Measurements from ENCODE around the gene RNLS.

DNA sequence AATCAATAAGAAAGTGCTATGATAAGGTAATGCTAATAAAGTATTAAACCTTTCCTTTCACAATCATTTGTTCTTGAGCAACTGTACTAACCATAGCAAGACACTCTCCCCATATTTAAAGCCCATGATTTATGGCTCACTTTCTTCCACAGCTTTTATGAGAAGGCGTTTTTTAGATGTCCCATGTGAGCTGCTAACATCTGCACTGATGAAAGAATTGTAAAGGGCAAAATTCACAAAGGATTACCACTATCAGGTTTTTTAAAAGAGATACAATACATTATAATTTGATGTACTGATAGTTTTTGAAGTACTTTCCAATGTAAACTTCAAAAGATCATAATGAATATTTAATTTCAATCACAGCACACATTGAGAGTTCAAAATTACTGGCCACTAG lies 75.7 kb downstream of the RNLS start:
- TF ChIP-seq, protein P1, sequence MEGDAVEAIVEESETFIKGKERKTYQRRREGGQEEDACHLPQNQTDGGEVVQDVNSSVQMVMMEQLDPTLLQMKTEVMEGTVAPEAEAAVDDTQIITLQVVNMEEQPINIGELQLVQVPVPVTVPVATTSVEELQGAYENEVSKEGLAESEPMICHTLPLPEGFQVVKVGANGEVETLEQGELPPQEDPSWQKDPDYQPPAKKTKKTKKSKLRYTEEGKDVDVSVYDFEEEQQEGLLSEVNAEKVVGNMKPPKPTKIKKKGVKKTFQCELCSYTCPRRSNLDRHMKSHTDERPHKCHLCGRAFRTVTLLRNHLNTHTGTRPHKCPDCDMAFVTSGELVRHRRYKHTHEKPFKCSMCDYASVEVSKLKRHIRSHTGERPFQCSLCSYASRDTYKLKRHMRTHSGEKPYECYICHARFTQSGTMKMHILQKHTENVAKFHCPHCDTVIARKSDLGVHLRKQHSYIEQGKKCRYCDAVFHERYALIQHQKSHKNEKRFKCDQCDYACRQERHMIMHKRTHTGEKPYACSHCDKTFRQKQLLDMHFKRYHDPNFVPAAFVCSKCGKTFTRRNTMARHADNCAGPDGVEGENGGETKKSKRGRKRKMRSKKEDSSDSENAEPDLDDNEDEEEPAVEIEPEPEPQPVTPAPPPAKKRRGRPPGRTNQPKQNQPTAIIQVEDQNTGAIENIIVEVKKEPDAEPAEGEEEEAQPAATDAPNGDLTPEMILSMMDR (IDR thresholded peaks at IDR 0.05; ENCODE audit: low read depth, low read length): no peak
- TF ChIP-seq POLR2A (IDR thresholded peaks at IDR 0.05; ENCODE audit: extremely low read depth, insufficient read length) (no peak), MYC (IDR thresholded peaks at IDR 0.05; ENCODE audit: low read depth, low read length) (no peak)
- TF ChIP-seq, protein P2, sequence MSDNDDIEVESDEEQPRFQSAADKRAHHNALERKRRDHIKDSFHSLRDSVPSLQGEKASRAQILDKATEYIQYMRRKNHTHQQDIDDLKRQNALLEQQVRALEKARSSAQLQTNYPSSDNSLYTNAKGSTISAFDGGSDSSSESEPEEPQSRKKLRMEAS (IDR thresholded peaks at IDR 0.05; ENCODE audit: low read depth, low read length): no peak
